Ishikawa (cell line): ENCODE measurements around the gene EAF2.

Experiments used
- CEBPB ChIP-seq: IDR thresholded peaks from 2 replicates; pipeline ENCODE4 v1.6.1; 2012
- CREB1 ChIP-seq: IDR thresholded peaks from 2 replicates; pipeline ENCODE4 v1.6.1; 2012; ENCODE audit warnings: low read depth
- EGR1 ChIP-seq: IDR thresholded peaks from 2 replicates; pipeline ENCODE4 v1.6.1; 2012
- EP300 ChIP-seq: IDR thresholded peaks from 2 replicates; pipeline ENCODE4 v1.6.1; 2012; ENCODE audit warnings: borderline replicate concordance
- FOXM1 ChIP-seq: IDR thresholded peaks from 2 replicates; pipeline ENCODE4 v1.6.1; 2012; ENCODE audit warnings: low read depth, borderline replicate concordance
- MAX ChIP-seq: IDR thresholded peaks from 2 replicates; pipeline ENCODE4 v1.6.1; 2012
- NFIC ChIP-seq: IDR thresholded peaks from 2 replicates; pipeline ENCODE4 v1.6.1; 2012
- RAD21 ChIP-seq: IDR thresholded peaks from 2 replicates; pipeline ENCODE4 v1.6.1; 2012; ENCODE audit warnings: low read depth
- REST ChIP-seq: IDR thresholded peaks from 2 replicates; pipeline ENCODE4 v1.6.1; 2012; ENCODE audit warnings: low read depth, mild to moderate bottlenecking
- TAF1 ChIP-seq: IDR thresholded peaks from 2 replicates; pipeline ENCODE4 v1.6.1; 2012; ENCODE audit warnings: low read depth, mild to moderate bottlenecking
- TCF12 ChIP-seq: IDR thresholded peaks from 2 replicates; pipeline ENCODE4 v1.6.1; 2012; ENCODE audit warnings: low read depth
- TEAD4 ChIP-seq: IDR thresholded peaks from 2 replicates; pipeline ENCODE4 v1.6.1; 2012
- USF1 ChIP-seq: IDR thresholded peaks from 2 replicates; pipeline ENCODE4 v1.6.1; 2012
- YY1 ChIP-seq: IDR thresholded peaks from 2 replicates; pipeline ENCODE4 v1.6.1; 2012; ENCODE audit warnings: low read depth
- ZBTB7A ChIP-seq: IDR thresholded peaks from 2 replicates; pipeline ENCODE4 v1.6.1; 2012; ENCODE audit warnings: low read depth

The EAF2 gene

GRCh38 chr3:121834671-121835464 lies at the start of gene EAF2, which contains the start of gene IQCB1:
Gene EAF2 (plus strand): TSS chr3:121835209. CDS start chr3:121835286, 77 bp downstream.
Gene IQCB1 (minus strand): TSS chr3:121835060. CDS start chr3:121828960, 6,100 bp downstream.
- TF ChIP-seq YY1: no peak
- no peak for TF ChIP-seq CEBPB
- peak; percentile 87 for TF ChIP-seq TAF1
- no peak for TF ChIP-seq USF1
- TF ChIP-seq CREB1: 0 out of 2 replicates have a peak, but pooled peaks have one; percentile 29
- TF ChIP-seq EP300: no peak
- TF ChIP-seq ZBTB7A: peak; percentile 83
- TF ChIP-seq TCF12: peak; percentile 45; the same call in 1 of the 2 replicates
- peak; percentile 91 for TF ChIP-seq MAX
- no peak for TF ChIP-seq EGR1

DNA sequence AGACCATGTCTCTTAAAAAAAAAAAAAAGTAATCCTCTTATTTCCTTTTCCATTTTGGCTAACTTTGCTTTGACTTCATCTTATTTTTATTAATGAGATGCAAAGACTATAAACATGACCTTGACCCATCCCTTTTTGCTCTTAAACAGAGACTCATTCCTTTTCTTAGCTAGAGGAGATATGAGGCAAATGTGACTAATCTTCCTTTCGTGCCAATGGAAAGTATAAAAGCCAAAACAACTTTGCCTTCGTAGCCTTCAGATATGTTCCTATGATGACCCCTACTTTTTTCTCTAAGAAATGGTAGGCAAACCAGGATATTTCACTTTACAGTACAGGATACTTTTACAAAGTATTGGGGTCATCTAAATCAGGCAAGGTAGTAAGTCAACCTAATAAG lies 48.5 kb upstream of the EAF2 start:
- TF ChIP-seq REST (no peak), CREB1 (no peak), USF1 (no peak), YY1 (no peak), CEBPB (no peak), MAX (no peak), NFIC (no peak), RAD21 (no peak), ZBTB7A (no peak), TAF1 (no peak), TEAD4 (no peak), EP300 (no peak)

DNA sequence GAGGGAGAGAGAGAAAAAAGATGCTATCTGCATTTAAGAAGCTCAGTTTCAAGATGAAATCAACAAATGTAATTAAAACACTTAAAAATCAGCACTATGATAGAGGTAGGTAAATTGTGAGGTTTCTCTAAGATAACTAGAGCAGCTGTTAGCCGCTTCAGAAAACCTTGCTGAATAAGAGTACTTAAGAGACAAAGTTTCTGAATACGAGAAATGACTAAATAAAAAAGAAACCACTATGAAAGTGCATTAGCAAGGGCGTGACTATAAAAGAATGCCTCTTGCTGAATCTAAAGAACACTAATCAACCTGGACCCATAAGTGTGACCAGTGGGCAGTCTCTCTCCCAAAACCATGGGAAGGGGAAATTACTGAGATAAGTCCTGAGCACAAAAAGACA lies 41.9 kb upstream of the EAF2 start:
- TF ChIP-seq EP300: no peak
- TF ChIP-seq TEAD4: no peak
- TF ChIP-seq TCF12: no peak
- no peak for TF ChIP-seq YY1
- no peak for TF ChIP-seq TAF1
- TF ChIP-seq REST: no peak
- no peak for TF ChIP-seq ZBTB7A

DNA sequence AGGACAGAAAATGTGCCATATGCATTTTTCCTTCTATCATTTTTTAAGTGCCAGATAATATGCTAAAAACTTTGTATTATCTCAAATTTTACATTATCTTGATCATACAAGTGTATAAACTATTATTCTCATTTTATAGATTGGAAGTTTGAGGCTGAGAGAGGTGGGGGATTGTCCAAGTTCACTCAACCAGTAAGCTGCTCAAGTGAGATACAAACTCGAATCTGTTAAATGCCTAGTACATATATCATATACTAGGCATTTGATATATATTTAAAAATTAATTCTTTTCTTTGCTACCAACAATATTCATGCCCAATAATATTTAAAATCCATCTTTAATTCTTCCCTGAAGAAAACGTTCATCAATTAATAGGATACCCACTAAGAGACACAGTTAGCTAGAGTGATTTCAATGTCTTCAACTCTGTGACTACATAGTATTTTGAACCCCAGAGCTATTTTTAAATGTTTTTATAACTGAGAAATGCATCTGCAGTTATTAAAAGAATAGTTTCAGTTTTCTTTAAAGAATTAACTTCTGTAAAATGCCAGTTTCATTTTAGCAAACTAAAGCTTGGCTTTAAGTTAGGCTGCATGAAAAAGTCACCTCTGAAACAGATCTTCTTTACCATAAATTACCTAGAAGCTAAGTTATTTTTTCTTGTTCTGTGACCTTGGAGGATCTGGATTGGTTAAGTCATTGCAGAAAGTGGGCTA lies 40.6 kb upstream of the EAF2 start:
- TF ChIP-seq TCF12: no peak
- no peak for TF ChIP-seq NFIC
- no peak for TF ChIP-seq CEBPB
- TF ChIP-seq MAX: no peak
- TF ChIP-seq REST: no peak
- no peak for TF ChIP-seq TAF1
- no peak for TF ChIP-seq TEAD4
- no peak for TF ChIP-seq USF1
- TF ChIP-seq EP300: no peak
- no peak for TF ChIP-seq RAD21
- TF ChIP-seq FOXM1: no peak
- TF ChIP-seq YY1: no peak
- no peak for TF ChIP-seq EGR1
- TF ChIP-seq ZBTB7A: no peak
- TF ChIP-seq CREB1: no peak
